Endothelial cell of umbilical vein (primary cell): ENCODE data around the gene CHST14. TPM values are rescaled to one million over a fixed set of nuclear protein-coding genes. Genes with fewer than 3 reads are reported as not detected.

Source experiments
- BruUV-seq: library from RNA; stranded (reverse); fragments of 400-500 nt; replicated peaks from 2 replicates; lab custom pipeline; 2021; lab: Mats Ljungman, UMichigan
- CTCF ChIA-PET: fragments of 300-600, 350-600 bp; sonication (Branson Sonifier 250); formaldehyde crosslinking; loops from one replicate; lab custom pipeline; 2021; ENCODE audit warnings: antibody characterized with exemption, inconsistent platforms; lab: Charles Lee
- POLR2A ChIA-PET: fragments of 300-600, 350-600 bp; sonication (Branson Sonifier 250); formaldehyde crosslinking; loops from one replicate; lab custom pipeline; 2021; ENCODE audit warnings: antibody characterized with exemption, inconsistent platforms; lab: Charles Lee
- DNase-seq: peaks from one replicate; pipeline ENCODE4 v3.0.0-alpha.2; 2011; ENCODE audit warnings: low read depth, low spot score
- FAIRE-seq: peaks from 2 replicates; lab custom pipeline; 2011; peaks lifted over from hg19 to GRCh38; lab: Jason Lieb, UNC
- H2AFZ ChIP-seq: 2 replicates; pipeline ENCODE4 v1.6.0; 2012; ENCODE audit warnings: low read depth, low read length, control low read depth, inconsistent platforms
- H3K27ac ChIP-seq: 2 replicates; pipeline ENCODE4 v1.5.1; 2011; ENCODE audit warnings: low read depth, mild to moderate bottlenecking, control low read depth, low read length, moderate library complexity; ENCODE audit not compliant: insufficient read depth
- H3K27me3 ChIP-seq, 2 experiments: 2 replicates each; pipeline versions ENCODE4 v1.6.0 to v1.6.1; 2011; ENCODE audit warnings: low read length in 2 of 2, mixed read lengths in 1 of 2; ENCODE audit not compliant: control insufficient read depth in 2 of 2, insufficient read depth in 2 of 2
- H3K36me3 ChIP-seq, 2 experiments: 2 replicates in 1 of 2; 3 replicates in 1 of 2; pipeline ENCODE4 v1.5.1; 2011; ENCODE audit warnings: low read length in 2 of 2, mild to moderate bottlenecking in 1 of 2, moderate library complexity in 1 of 2; ENCODE audit not compliant: control insufficient read depth in 2 of 2, insufficient read depth in 2 of 2; ENCODE audit errors: extremely low read depth in 1 of 2
- H3K4me1 ChIP-seq: 3 replicates; pipeline ENCODE4 v1.5.1; 2011; ENCODE audit warnings: mild to moderate bottlenecking, low read length; ENCODE audit not compliant: control insufficient read depth, insufficient read depth; ENCODE audit errors: extremely low read depth
- H3K4me2 ChIP-seq: 2 replicates; pipeline ENCODE4 v1.6.1; 2011; ENCODE audit warnings: low read length, control low read depth, mixed read lengths; ENCODE audit not compliant: insufficient read depth
- H3K4me3 ChIP-seq, 3 experiments: fragments of 200-600 bp in 1 of 3; sonication (generic), shearing (Covaris generic) in 1 of 3; replicated peaks in 1 of 3; 2 replicates each; pipeline ENCODE4 v1.5.1; 2011 to 2016; ENCODE audit warnings: control low read depth in 3 of 3, low read length in 3 of 3, mild to moderate bottlenecking in 2 of 3, inconsistent platforms in 1 of 3, low read depth in 1 of 3, moderate library complexity in 1 of 3; ENCODE audit not compliant: insufficient read depth in 1 of 3
- H3K79me2 ChIP-seq: 2 replicates; pipeline ENCODE4 v1.6.0; 2012; ENCODE audit warnings: low read length, inconsistent platforms; ENCODE audit not compliant: control insufficient read depth, insufficient read depth
- H3K9ac ChIP-seq: replicated peaks from 2 replicates; pipeline ENCODE3; 2011; ENCODE audit warnings: low read length, control low read depth; ENCODE audit not compliant: insufficient read depth; ENCODE audit errors: extremely low read depth
- H3K9me1 ChIP-seq: replicated peaks from 3 replicates; pipeline ENCODE4 v1.6.0; 2011; ENCODE audit warnings: mild to moderate bottlenecking, low read length; ENCODE audit not compliant: control insufficient read depth, insufficient read depth; ENCODE audit errors: extremely low read depth
- H3K9me3 ChIP-seq: replicated peaks from 2 replicates; pipeline ENCODE4 v1.5.1; 2012; ENCODE audit warnings: low read length, inconsistent platforms; ENCODE audit not compliant: control insufficient read depth, insufficient read depth
- H4K20me1 ChIP-seq: replicated peaks from 2 replicates; pipeline ENCODE3; 2011; ENCODE audit warnings: mild to moderate bottlenecking, low read length; ENCODE audit not compliant: control insufficient read depth, insufficient read depth; ENCODE audit errors: extremely low read depth
- CTCF ChIP-seq, 2 donors: IDR thresholded peaks; 1 replicate in 1 of 2; 2 replicates in 1 of 2; pipeline ENCODE4 v1.5.1; 2011; ENCODE audit warnings: low read length in 2 of 2, mild to moderate bottlenecking in 2 of 2, moderate library complexity in 2 of 2, control low read depth in 1 of 2, inconsistent platforms in 1 of 2, low read depth in 1 of 2; ENCODE audit not compliant: insufficient read depth in 1 of 2; ENCODE audit errors: extremely low read depth in 1 of 2
- EZH2 ChIP-seq: IDR thresholded peaks from 2 replicates; pipeline ENCODE4 v1.6.1; 2012; ENCODE audit warnings: borderline replicate concordance, low read depth, mild to moderate bottlenecking, moderate library complexity, low read length, inconsistent platforms; ENCODE audit not compliant: severe bottlenecking
- FOS ChIP-seq: IDR thresholded peaks from 2 replicates; pipeline ENCODE4 v1.6.1; 2011; ENCODE audit warnings: mild to moderate bottlenecking, low read length, moderate library complexity, borderline replicate concordance; ENCODE audit not compliant: insufficient read depth
- GATA2 ChIP-seq: IDR thresholded peaks from 2 replicates; pipeline ENCODE4 v1.7.0; 2011; ENCODE audit warnings: low read depth, mild to moderate bottlenecking, moderate library complexity, mixed read lengths, low read length; ENCODE audit not compliant: insufficient read length, insufficient read depth
- JUN ChIP-seq: IDR thresholded peaks from 2 replicates; pipeline ENCODE4 v1.6.1; 2011; ENCODE audit warnings: borderline replicate concordance, low read depth; ENCODE audit not compliant: insufficient read length, insufficient read depth
- MAX ChIP-seq: IDR thresholded peaks from 2 replicates; pipeline ENCODE4 v1.6.1; 2011; ENCODE audit not compliant: insufficient read depth, insufficient read length
- MYC ChIP-seq: IDR thresholded peaks from one replicate; pipeline ENCODE4 v1.6.1; 2011; ENCODE audit warnings: mild to moderate bottlenecking, low read depth, low read length
- POLR2A ChIP-seq: IDR thresholded peaks from 2 replicates; pipeline ENCODE4 v1.6.1; 2012; ENCODE audit warnings: low read depth, mild to moderate bottlenecking, control low read depth, low read length
- POLR2AphosphoS5 ChIP-seq: IDR thresholded peaks from 2 replicates; pipeline ENCODE4 v1.6.1; 2012; ENCODE audit warnings: low read depth, mild to moderate bottlenecking, control low read depth, low read length, moderate library complexity; ENCODE audit not compliant: insufficient read depth
- dilution Hi-C: fragments of 300-500 bp; cut with MboI; formaldehyde crosslinking; loops from one replicate; pipeline ENCODE4 v1.15.0; 2019; ENCODE audit warnings: low sequenced_read_pairs; ENCODE audit not compliant: extremely low pct_ligation_motif_present
- intact Hi-C: fragments of 100-400 bp; cut with micrococcal nuclease; formaldehyde crosslinking; loops from one replicate; pipeline ENCODE4 v1.10.0; 2022
- polyA plus RNA-seq, 4 experiments: library from polyadenylated mRNA; depleted of rRNA in 3 of 4; stranded (reverse) in 3 of 4; unstranded in 1 of 4; fragments of >200 nt; gene quantifications; 2 replicates each; pipeline versions ENCODE4 v1.2.1 to v1.2.3, GENCODE V29; 2011 to 2012; ENCODE audit warnings: missing spikeins in 1 of 4
- total RNA-seq: library from RNA; stranded (reverse); gene quantifications from 2 replicates; pipeline ENCODE4 v1.2.3, GENCODE V29; 2021

CHST14 gene
- total and polyA plus RNA-seq, 2 donors (not counting 3 experiments of a cell fraction or from before 2014, with no cell fraction given) = 35.1 to 49.2 TPM

GRCh38 chr15:40467261-40467615, 3.5 kb upstream of the CHST14 start:
- H3K36me3 ChIP-seq = peaks cover 0 to 19% of the 10 kb centered on the region in 2 experiments
- dilution Hi-C loops = no loop called here
- BruUV-seq = no TSS peak
- H3K9ac ChIP-seq = no peak overlapping the region
- H2AFZ ChIP-seq = no peak overlapping the region
- no peak for DNase-seq
- H3K27me3 ChIP-seq = no peaks in the 10 kb centered on the region
- intact Hi-C loops = no loop called here
- peaks cover 6% of the 10 kb centered on the region for H3K4me1 ChIP-seq
- H4K20me1 ChIP-seq = no peaks in the 10 kb centered on the region
- H3K4me2 ChIP-seq = no peak overlapping the region
- CTCF ChIA-PET = no interaction called here
- no peaks in the 10 kb centered on the region for H3K9me3 ChIP-seq
- no peak overlapping the region for H3K4me3 ChIP-seq
- no peak for FAIRE-seq
- TF ChIP-seq CTCF (IDR thresholded peaks at IDR 0.05; ENCODE audit: extremely low read depth in 1 of 2, insufficient read depth in 1 of 2, low read depth in 1 of 2, low read length in 2 of 2) (no peak), MYC (no peak), EZH2 (no peak), POLR2A (no peak), FOS (no peak), JUN (no peak), POLR2AphosphoS5 (no peak), GATA2 (no peak), MAX (no peak)
- H3K9me1 ChIP-seq = no peaks in the 10 kb centered on the region
- H3K27ac ChIP-seq = no peak overlapping the region
- no peaks in the 10 kb centered on the region for H3K79me2 ChIP-seq
- POLR2A ChIA-PET = no interaction called here
